ENCODE results near the gene DACT3. TPM values are rescaled to one million over a fixed set of nuclear protein-coding genes. Genes with fewer than 3 reads are reported as not detected.

Gene DACT3
- total and polyA plus RNA-seq, 2 of the 4 experiments (the other 2 are of a cell fraction), result 1.6 to 4.9 TPM

GRCh38 chr19:46710687-46711086 is 49.7 kb upstream of the DACT3 start:
- no peak overlapping the region for H2AK5ac ChIP-seq (ENCODE audit: low read depth, low read length)
- H3K4ac ChIP-seq (ENCODE audit: low read depth, low read length), result no peak overlapping the region
- peaks cover 4% of the 10 kb centered on the region for H3K4me1 ChIP-seq (ENCODE audit: control insufficient read depth, insufficient read depth, low read length)
- ATAC-seq (ENCODE audit: low read depth) (no peak), DNase-seq (no peak)
- H4K20me1 ChIP-seq (ENCODE audit: insufficient read depth, low read length), result peaks cover 2% of the 10 kb centered on the region; the same call in 1 of the 2 replicates
- no peaks in the 10 kb centered on the region for H3K9me3 ChIP-seq (ENCODE audit: control insufficient read depth, insufficient read depth, low read length)
- H2BK15ac ChIP-seq (ENCODE audit: low read depth, low read length), result no peak overlapping the region
- no peak overlapping the region for H3K4me3 ChIP-seq (ENCODE audit: insufficient read depth, low read depth, low read length)
- 88% methylated on average over 5 of the region's 25 CpGs; no CpG with 5 or more reads in 1 of the 2 experiments for WGBS, 2 experiments (ENCODE audit: extremely low coverage in 2 of 2, insufficient read length in 1 of 2)
- H3K27ac ChIP-seq (ENCODE audit: insufficient read depth, low read length), result no peak overlapping the region
- intact Hi-C loops (cut with micrococcal nuclease), result no loop called here
- no peak for TF ChIP-seq CTCF (conservative IDR thresholded peaks at IDR 0.05; ENCODE audit: low read depth, low read length)
- TF ChIP-seq CHD1 (IDR thresholded peaks at IDR 0.05; ENCODE audit: low read depth, low read length), result no peak
- H3K9ac ChIP-seq (ENCODE audit: low read depth, low read length), result no peak overlapping the region
- POLR2A ChIA-PET (ENCODE audit: unreplicated experiment), result no interaction called here
- H3K56ac ChIP-seq (ENCODE audit: extremely low read depth, insufficient read depth, low read length), result no peak overlapping the region
- H3K36me3 ChIP-seq (ENCODE audit: control insufficient read depth, insufficient read depth, low read length), result peaks cover 23% of the 10 kb centered on the region
- no peak overlapping the region for H4K91ac ChIP-seq (ENCODE audit: insufficient read depth, low read depth, low read length)
- BruUV-seq (replicated peaks), result no TSS peak
- no peak overlapping the region for H3K23ac ChIP-seq (ENCODE audit: low read depth, low read length)
- H3K18ac ChIP-seq (ENCODE audit: low read depth, low read length), result no peak overlapping the region
- in situ Hi-C loops (cut with MboI; ENCODE audit: low sequenced_read_pairs), result no loop called here
- H4K5ac ChIP-seq (ENCODE audit: low read depth, low read length), result no peak overlapping the region
- no peaks in the 10 kb centered on the region for H3K27me3 ChIP-seq (ENCODE audit: control insufficient read depth, insufficient read depth, low read length)
- no peak overlapping the region for H2BK20ac ChIP-seq (ENCODE audit: low read depth, low read length)
- dilution Hi-C loops (cut with HindIII; ENCODE audit: low sequenced_read_pairs, unreplicated experiment), result no loop called here
- H2BK120ac ChIP-seq (ENCODE audit: low read depth, low read length), result no peak overlapping the region
- no peak overlapping the region for H4K8ac ChIP-seq (ENCODE audit: low read depth in 2 of 2, low read length in 2 of 2)
- H3K14ac ChIP-seq (replicated peaks; ENCODE audit: low read depth, low read length), result no peak overlapping the region
- no peak overlapping the region for H2AFZ ChIP-seq (replicated peaks; ENCODE audit: low read length, poor library complexity)
- no peak overlapping the region for H2BK5ac ChIP-seq (ENCODE audit: low read depth, low read length, poor library complexity, severe bottlenecking)
- H2AK9ac ChIP-seq (replicated peaks; ENCODE audit: low read depth, low read length, poor library complexity), result no peak overlapping the region
- no peak overlapping the region for H3K4me2 ChIP-seq (ENCODE audit: low read depth, low read length)
- CTCF ChIA-PET, result no interaction called here
- no peaks in the 10 kb centered on the region for H3K9me1 ChIP-seq (ENCODE audit: insufficient read depth, low read length)
- H3K79me1 ChIP-seq (ENCODE audit: low read depth in 1 of 2, low read length in 2 of 2), result peaks cover 3 to 28% of the 10 kb centered on the region in 2 experiments
